Endothelial cell of umbilical vein (primary cell): Measurements from ENCODE around the gene C8G. TPM values are rescaled to one million over a fixed set of nuclear protein-coding genes. Genes with fewer than 3 reads are reported as not detected.

Source experiments
- BruUV-seq: library from RNA; stranded (reverse); fragments of 400-500 nt; replicated peaks from 2 replicates; lab custom pipeline; 2021; lab: Mats Ljungman, UMichigan
- CTCF ChIA-PET: fragments of 300-600, 350-600 bp; sonication (Branson Sonifier 250); formaldehyde crosslinking; loops from one replicate; lab custom pipeline; 2021; ENCODE audit warnings: antibody characterized with exemption, inconsistent platforms; lab: Charles Lee
- POLR2A ChIA-PET: fragments of 300-600, 350-600 bp; sonication (Branson Sonifier 250); formaldehyde crosslinking; loops from one replicate; lab custom pipeline; 2021; ENCODE audit warnings: antibody characterized with exemption, inconsistent platforms; lab: Charles Lee
- DNase-seq: peaks from one replicate; pipeline ENCODE4 v3.0.0-alpha.2; 2011; ENCODE audit warnings: low read depth, low spot score
- FAIRE-seq: peaks from 2 replicates; lab custom pipeline; 2011; peaks lifted over from hg19 to GRCh38; lab: Jason Lieb, UNC
- H2AFZ ChIP-seq: 2 replicates; pipeline ENCODE4 v1.6.0; 2012; ENCODE audit warnings: low read depth, low read length, control low read depth, inconsistent platforms
- H3K27ac ChIP-seq: 2 replicates; pipeline ENCODE4 v1.5.1; 2011; ENCODE audit warnings: low read depth, mild to moderate bottlenecking, control low read depth, low read length, moderate library complexity; ENCODE audit not compliant: insufficient read depth
- H3K27me3 ChIP-seq, 2 experiments: 2 replicates each; pipeline versions ENCODE4 v1.6.0 to v1.6.1; 2011; ENCODE audit warnings: low read length in 2 of 2, mixed read lengths in 1 of 2; ENCODE audit not compliant: control insufficient read depth in 2 of 2, insufficient read depth in 2 of 2
- H3K36me3 ChIP-seq, 2 experiments: 2 replicates in 1 of 2; 3 replicates in 1 of 2; pipeline ENCODE4 v1.5.1; 2011; ENCODE audit warnings: low read length in 2 of 2, mild to moderate bottlenecking in 1 of 2, moderate library complexity in 1 of 2; ENCODE audit not compliant: control insufficient read depth in 2 of 2, insufficient read depth in 2 of 2; ENCODE audit errors: extremely low read depth in 1 of 2
- H3K4me1 ChIP-seq: 3 replicates; pipeline ENCODE4 v1.5.1; 2011; ENCODE audit warnings: mild to moderate bottlenecking, low read length; ENCODE audit not compliant: control insufficient read depth, insufficient read depth; ENCODE audit errors: extremely low read depth
- H3K4me2 ChIP-seq: 2 replicates; pipeline ENCODE4 v1.6.1; 2011; ENCODE audit warnings: low read length, control low read depth, mixed read lengths; ENCODE audit not compliant: insufficient read depth
- H3K4me3 ChIP-seq, 3 experiments: fragments of 200-600 bp in 1 of 3; sonication (generic), shearing (Covaris generic) in 1 of 3; replicated peaks in 1 of 3; 2 replicates each; pipeline ENCODE4 v1.5.1; 2011 to 2016; ENCODE audit warnings: control low read depth in 3 of 3, low read length in 3 of 3, mild to moderate bottlenecking in 2 of 3, inconsistent platforms in 1 of 3, low read depth in 1 of 3, moderate library complexity in 1 of 3; ENCODE audit not compliant: insufficient read depth in 1 of 3
- H3K79me2 ChIP-seq: 2 replicates; pipeline ENCODE4 v1.6.0; 2012; ENCODE audit warnings: low read length, inconsistent platforms; ENCODE audit not compliant: control insufficient read depth, insufficient read depth
- H3K9ac ChIP-seq: replicated peaks from 2 replicates; pipeline ENCODE3; 2011; ENCODE audit warnings: low read length, control low read depth; ENCODE audit not compliant: insufficient read depth; ENCODE audit errors: extremely low read depth
- H3K9me1 ChIP-seq: replicated peaks from 3 replicates; pipeline ENCODE4 v1.6.0; 2011; ENCODE audit warnings: mild to moderate bottlenecking, low read length; ENCODE audit not compliant: control insufficient read depth, insufficient read depth; ENCODE audit errors: extremely low read depth
- H3K9me3 ChIP-seq: replicated peaks from 2 replicates; pipeline ENCODE4 v1.5.1; 2012; ENCODE audit warnings: low read length, inconsistent platforms; ENCODE audit not compliant: control insufficient read depth, insufficient read depth
- H4K20me1 ChIP-seq: replicated peaks from 2 replicates; pipeline ENCODE3; 2011; ENCODE audit warnings: mild to moderate bottlenecking, low read length; ENCODE audit not compliant: control insufficient read depth, insufficient read depth; ENCODE audit errors: extremely low read depth
- EZH2 ChIP-seq: IDR thresholded peaks from 2 replicates; pipeline ENCODE4 v1.6.1; 2012; ENCODE audit warnings: borderline replicate concordance, low read depth, mild to moderate bottlenecking, moderate library complexity, low read length, inconsistent platforms; ENCODE audit not compliant: severe bottlenecking
- FOS ChIP-seq: IDR thresholded peaks from 2 replicates; pipeline ENCODE4 v1.6.1; 2011; ENCODE audit warnings: mild to moderate bottlenecking, low read length, moderate library complexity, borderline replicate concordance; ENCODE audit not compliant: insufficient read depth
- GATA2 ChIP-seq: IDR thresholded peaks from 2 replicates; pipeline ENCODE4 v1.7.0; 2011; ENCODE audit warnings: low read depth, mild to moderate bottlenecking, moderate library complexity, mixed read lengths, low read length; ENCODE audit not compliant: insufficient read length, insufficient read depth
- JUN ChIP-seq: IDR thresholded peaks from 2 replicates; pipeline ENCODE4 v1.6.1; 2011; ENCODE audit warnings: borderline replicate concordance, low read depth; ENCODE audit not compliant: insufficient read length, insufficient read depth
- MYC ChIP-seq: IDR thresholded peaks from one replicate; pipeline ENCODE4 v1.6.1; 2011; ENCODE audit warnings: mild to moderate bottlenecking, low read depth, low read length
- POLR2A ChIP-seq: IDR thresholded peaks from 2 replicates; pipeline ENCODE4 v1.6.1; 2012; ENCODE audit warnings: low read depth, mild to moderate bottlenecking, control low read depth, low read length
- POLR2AphosphoS5 ChIP-seq: IDR thresholded peaks from 2 replicates; pipeline ENCODE4 v1.6.1; 2012; ENCODE audit warnings: low read depth, mild to moderate bottlenecking, control low read depth, low read length, moderate library complexity; ENCODE audit not compliant: insufficient read depth
- dilution Hi-C: fragments of 300-500 bp; cut with MboI; formaldehyde crosslinking; loops from one replicate; pipeline ENCODE4 v1.15.0; 2019; ENCODE audit warnings: low sequenced_read_pairs; ENCODE audit not compliant: extremely low pct_ligation_motif_present
- intact Hi-C: fragments of 100-400 bp; cut with micrococcal nuclease; formaldehyde crosslinking; loops from one replicate; pipeline ENCODE4 v1.10.0; 2022
- polyA plus RNA-seq, 4 experiments: library from polyadenylated mRNA; depleted of rRNA in 3 of 4; stranded (reverse) in 3 of 4; unstranded in 1 of 4; fragments of >200 nt; gene quantifications; 2 replicates each; pipeline versions ENCODE4 v1.2.1 to v1.2.3, GENCODE V29; 2011 to 2012; ENCODE audit warnings: missing spikeins in 1 of 4
- total RNA-seq: library from RNA; stranded (reverse); gene quantifications from 2 replicates; pipeline ENCODE4 v1.2.3, GENCODE V29; 2021
- TF ChIP-seq, protein P1 (sequence below), 2 donors: IDR thresholded peaks; 1 replicate in 1 of 2; 2 replicates in 1 of 2; pipeline ENCODE4 v1.5.1; 2011; ENCODE audit warnings: low read length in 2 of 2, mild to moderate bottlenecking in 2 of 2, moderate library complexity in 2 of 2, control low read depth in 1 of 2, inconsistent platforms in 1 of 2, low read depth in 1 of 2; ENCODE audit not compliant: insufficient read depth in 1 of 2; ENCODE audit errors: extremely low read depth in 1 of 2
- TF ChIP-seq, protein P2 (sequence below): IDR thresholded peaks from 2 replicates; pipeline ENCODE4 v1.6.1; 2011; ENCODE audit not compliant: insufficient read depth, insufficient read length

C8G gene
- total and polyA plus RNA-seq, 2 donors (not counting 3 experiments of a cell fraction or from before 2014, with no cell fraction given): 0.47 to 1.9 TPM

DNA sequence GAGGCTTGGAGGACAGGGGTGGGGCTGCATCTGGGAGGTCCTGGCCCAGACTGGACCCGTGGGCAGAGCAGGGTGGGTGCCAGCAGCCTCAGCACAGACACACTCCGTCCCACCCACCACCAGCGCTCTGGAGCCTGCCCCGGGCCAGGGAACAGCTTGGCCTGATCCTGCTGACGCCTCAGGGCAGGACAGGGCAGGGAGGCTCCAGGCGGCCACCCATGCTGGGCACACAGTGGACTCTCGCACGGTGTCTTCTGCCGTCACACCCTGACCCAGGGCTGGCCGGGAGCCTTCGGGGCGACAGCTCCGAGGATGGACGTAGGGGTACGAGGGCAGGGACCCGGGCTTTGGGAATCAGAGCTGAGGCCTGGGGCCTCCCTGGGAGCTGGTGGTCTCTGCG is 24.1 kb downstream of the C8G start:
- FAIRE-seq: no peak
- dilution Hi-C loops: no loop called here
- no peak overlapping the region for H3K4me3 ChIP-seq

More for the DNA sequence above, 24.1 kb downstream of the C8G start:
- no peak overlapping the region for H3K27ac ChIP-seq
- no peak overlapping the region for H3K4me2 ChIP-seq
- H3K9me1 ChIP-seq: no peaks in the 10 kb centered on the region
- no TSS peak for BruUV-seq
- intact Hi-C loops: no loop called here
- no peak overlapping the region for H3K9ac ChIP-seq
- no peak for DNase-seq
- POLR2A ChIA-PET: no interaction called here
- no peak overlapping the region for H2AFZ ChIP-seq
- no peaks in the 10 kb centered on the region for H3K27me3 ChIP-seq
- no peaks in the 10 kb centered on the region for H3K9me3 ChIP-seq
- H3K4me1 ChIP-seq: no peaks in the 10 kb centered on the region
- no peaks in the 10 kb centered on the region for H3K36me3 ChIP-seq
- TF ChIP-seq, protein P1, sequence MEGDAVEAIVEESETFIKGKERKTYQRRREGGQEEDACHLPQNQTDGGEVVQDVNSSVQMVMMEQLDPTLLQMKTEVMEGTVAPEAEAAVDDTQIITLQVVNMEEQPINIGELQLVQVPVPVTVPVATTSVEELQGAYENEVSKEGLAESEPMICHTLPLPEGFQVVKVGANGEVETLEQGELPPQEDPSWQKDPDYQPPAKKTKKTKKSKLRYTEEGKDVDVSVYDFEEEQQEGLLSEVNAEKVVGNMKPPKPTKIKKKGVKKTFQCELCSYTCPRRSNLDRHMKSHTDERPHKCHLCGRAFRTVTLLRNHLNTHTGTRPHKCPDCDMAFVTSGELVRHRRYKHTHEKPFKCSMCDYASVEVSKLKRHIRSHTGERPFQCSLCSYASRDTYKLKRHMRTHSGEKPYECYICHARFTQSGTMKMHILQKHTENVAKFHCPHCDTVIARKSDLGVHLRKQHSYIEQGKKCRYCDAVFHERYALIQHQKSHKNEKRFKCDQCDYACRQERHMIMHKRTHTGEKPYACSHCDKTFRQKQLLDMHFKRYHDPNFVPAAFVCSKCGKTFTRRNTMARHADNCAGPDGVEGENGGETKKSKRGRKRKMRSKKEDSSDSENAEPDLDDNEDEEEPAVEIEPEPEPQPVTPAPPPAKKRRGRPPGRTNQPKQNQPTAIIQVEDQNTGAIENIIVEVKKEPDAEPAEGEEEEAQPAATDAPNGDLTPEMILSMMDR (IDR thresholded peaks at IDR 0.05; ENCODE audit: extremely low read depth in 1 of 2, insufficient read depth in 1 of 2, low read depth in 1 of 2, low read length in 2 of 2): no peak
- TF ChIP-seq FOS: no peak
- TF ChIP-seq, protein P2, sequence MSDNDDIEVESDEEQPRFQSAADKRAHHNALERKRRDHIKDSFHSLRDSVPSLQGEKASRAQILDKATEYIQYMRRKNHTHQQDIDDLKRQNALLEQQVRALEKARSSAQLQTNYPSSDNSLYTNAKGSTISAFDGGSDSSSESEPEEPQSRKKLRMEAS: no peak
- TF ChIP-seq JUN: no peak
- TF ChIP-seq EZH2: no peak
- no peak for TF ChIP-seq GATA2
- no peak for TF ChIP-seq POLR2A
- TF ChIP-seq MYC: no peak
- no peak for TF ChIP-seq POLR2AphosphoS5
- CTCF ChIA-PET: interaction anchor here (1.3 to 1.7 kb wide), 2 partner anchors 60 to 65 kb away, joined by 3 to 5 read pairs; no protein-coding TSS in a partner anchor
- no peaks in the 10 kb centered on the region for H3K79me2 ChIP-seq
- no peaks in the 10 kb centered on the region for H4K20me1 ChIP-seq
